Measurements from ENCODE around the gene SPG7.

SPG7 gene

GRCh38 chr16:89575247-89576152 is 67.3 kb downstream of the SPG7 start, which contains the start of gene CPNE7:
Gene CPNE7 (plus strand): TSS chr16:89575758. CDS start chr16:89575898, 140 bp downstream.
- Histone ChIP-seq H3K4me3 (IDR thresholded peaks at IDR 0.05; ENCODE audit: insufficient read depth, low read depth, low read length) (no peak within 1 kb of the TSS), H3K27me3 (ENCODE audit: insufficient read depth, low read depth) (no peaks in the 10 kb centered on the region), H3K36me3 (ENCODE audit: insufficient read depth) (no peaks in the 10 kb centered on the region), H3K4me1 (ENCODE audit: low read depth, poor library complexity, severe bottlenecking) (peaks cover 7% of the 10 kb centered on the region), H4K20me1 (ENCODE audit: insufficient read depth) (no peaks in the 10 kb centered on the region), H2AFZ (ENCODE audit: low read depth) (peak within 1 kb of the TSS; percentile 90), H3K4me2 (peak within 1 kb of the TSS; percentile 71), H3K27ac (peak within 1 kb of the TSS; percentile 59), H3K79me2 (ENCODE audit: insufficient read depth, low read depth) (peaks cover 16% of the 10 kb centered on the region; the same call in 1 of the 2 replicates), H3K9ac (peak within 1 kb of the TSS; percentile 73)
- no peak for TF ChIP-seq CTCF (conservative IDR thresholded peaks at IDR 0.05; ENCODE audit: low read depth, low read length)

- H2AFZ ChIP-seq (ENCODE audit: low read depth) = peak overlapping the region; percentile 26; the same call in 1 of the 2 replicates
- TF ChIP-seq CTCF (conservative IDR thresholded peaks at IDR 0.05; ENCODE audit: low read depth, low read length) = no peak
- H3K4me1 ChIP-seq (ENCODE audit: low read depth, poor library complexity, severe bottlenecking) = peaks cover 7% of the 10 kb centered on the region
- H4K20me1 ChIP-seq (ENCODE audit: insufficient read depth) = no peaks in the 10 kb centered on the region
- H3K27ac ChIP-seq = peak overlapping the region; percentile 26; the same call in 1 of the 2 replicates
- H3K9ac ChIP-seq = peak overlapping the region; percentile 73
- no peaks in the 10 kb centered on the region for H3K36me3 ChIP-seq (ENCODE audit: insufficient read depth)
- H3K27me3 ChIP-seq (ENCODE audit: insufficient read depth, low read depth) = no peaks in the 10 kb centered on the region
- no peak overlapping the region for H3K4me3 ChIP-seq (IDR thresholded peaks at IDR 0.05; ENCODE audit: insufficient read depth, low read depth, low read length)
- H3K4me2 ChIP-seq = peak overlapping the region; percentile 42; the same call in 1 of the 2 replicates
- H3K79me2 ChIP-seq (ENCODE audit: insufficient read depth, low read depth) = peaks cover 16% of the 10 kb centered on the region; the same call in 1 of the 2 replicates
These were observed 68.2 kb downstream of the SPG7 start for GRCh38 chr16:89576153-89577054.

- Histone ChIP-seq H3K27ac (no peak overlapping the region), H4K20me1 (ENCODE audit: insufficient read depth) (no peaks in the 10 kb centered on the region), H3K4me2 (no peak overlapping the region; the same call in 1 of the 2 replicates), H3K4me1 (ENCODE audit: low read depth, poor library complexity, severe bottlenecking) (peaks cover 7% of the 10 kb centered on the region), H3K36me3 (ENCODE audit: insufficient read depth) (no peaks in the 10 kb centered on the region), H2AFZ (ENCODE audit: low read depth) (no peak overlapping the region), H3K27me3 (ENCODE audit: insufficient read depth, low read depth) (no peaks in the 10 kb centered on the region), H3K79me2 (ENCODE audit: insufficient read depth, low read depth) (peaks cover 16% of the 10 kb centered on the region; the same call in 1 of the 2 replicates), H3K9ac (no peak overlapping the region), H3K4me3 (IDR thresholded peaks at IDR 0.05; ENCODE audit: insufficient read depth, low read depth, low read length) (no peak overlapping the region)
- TF ChIP-seq CTCF (conservative IDR thresholded peaks at IDR 0.05; ENCODE audit: low read depth, low read length) = no peak
These were observed 69.0 kb downstream of the SPG7 start for GRCh38 chr16:89577055-89577759.

GRCh38 chr16:89579351-89579750 is 71.1 kb downstream of the SPG7 start:
- Histone ChIP-seq H3K4me3 (IDR thresholded peaks at IDR 0.05; ENCODE audit: insufficient read depth, low read depth, low read length) (no peak overlapping the region), H4K20me1 (ENCODE audit: insufficient read depth) (no peaks in the 10 kb centered on the region), H2AFZ (ENCODE audit: low read depth) (no peak overlapping the region), H3K36me3 (ENCODE audit: insufficient read depth) (no peaks in the 10 kb centered on the region), H3K4me1 (ENCODE audit: low read depth, poor library complexity, severe bottlenecking) (peaks cover 2% of the 10 kb centered on the region), H3K79me2 (ENCODE audit: insufficient read depth, low read depth) (peaks cover 16% of the 10 kb centered on the region; the same call in 1 of the 2 replicates), H3K27ac (no peak overlapping the region), H3K9ac (no peak overlapping the region), H3K4me2 (no peak overlapping the region), H3K27me3 (ENCODE audit: insufficient read depth, low read depth) (no peaks in the 10 kb centered on the region)
- TF ChIP-seq CTCF (conservative IDR thresholded peaks at IDR 0.05; ENCODE audit: low read depth, low read length) = no peak
